Spleen (tissue), 11 donors: ENCODE results near the gene IL12A. TPM values are rescaled to one million over a fixed set of nuclear protein-coding genes. Genes with fewer than 3 reads are reported as not detected.

Experiments
- DNase-seq: peaks from one replicate; pipeline ENCODE4 v3.0.0-alpha.2; 2020
- H3K27ac ChIP-seq, 8 donors: fragments of 200-600 bp; sonication (generic) in 7 of 8; 1 replicate in 4 of 8; 2 replicates in 4 of 8; pipeline versions ENCODE4 v1.5.0 to v1.8.0; 2016 to 2021; ENCODE audit warnings: inconsistent platforms in 4 of 8, mild to moderate bottlenecking in 4 of 8, moderate library complexity in 1 of 8
- H3K27me3 ChIP-seq, 7 donors: fragments of 200-600 bp; sonication (generic) in 6 of 7; replicated peaks in 1 of 7; 1 replicate in 4 of 7; 2 replicates in 3 of 7; pipeline versions ENCODE4 v1.5.0 to v1.8.0; 2016 to 2021; ENCODE audit warnings: inconsistent platforms in 3 of 7, mild to moderate bottlenecking in 1 of 7
- H3K36me3 ChIP-seq, 6 donors: fragments of 200-600 bp; sonication (generic) in 5 of 6; 1 replicate in 4 of 6; 2 replicates in 2 of 6; pipeline versions ENCODE4 v1.5.0 to v1.8.0; 2016 to 2021; ENCODE audit warnings: inconsistent platforms in 2 of 6
- H3K4me1 ChIP-seq, 6 donors: fragments of 200-600 bp; sonication (generic) in 5 of 6; 1 replicate in 3 of 6; 2 replicates in 3 of 6; pipeline versions ENCODE4 v1.5.0 to v1.8.0; 2016 to 2021; ENCODE audit warnings: inconsistent platforms in 3 of 6
- H3K4me3 ChIP-seq, 8 donors: fragments of 200-600 bp; sonication (generic) in 7 of 8; 1 replicate in 4 of 8; 2 replicates in 4 of 8; pipeline versions ENCODE4 v1.5.0 to v1.8.0; 2016 to 2021; ENCODE audit warnings: inconsistent platforms in 4 of 8, mild to moderate bottlenecking in 4 of 8, moderate library complexity in 2 of 8
- H3K9me3 ChIP-seq, 8 donors: fragments of 200-600 bp; sonication (generic) in 7 of 8; 1 replicate in 4 of 8; 2 replicates in 4 of 8; pipeline versions ENCODE4 v1.5.0 to v1.8.0; 2016 to 2021; ENCODE audit warnings: inconsistent platforms in 4 of 8
- CTCF ChIP-seq, 11 experiments: fragments of 200-600 bp in 7 of 11; fragments of 450-650 bp in 4 of 11; sonication (generic) in 4 of 11; IDR thresholded peaks in 8 of 11; conservative IDR thresholded peaks in 3 of 11; 1 replicate in 7 of 11; 2 replicates in 4 of 11; pipeline versions ENCODE4 v1.4.0 to v1.8.0; 2016 to 2021; ENCODE audit warnings: antibody characterized with exemption in 11 of 11, inconsistent platforms in 4 of 11, mild to moderate bottlenecking in 1 of 11
- POLR2A ChIP-seq, 3 donors: fragments of 450-650 bp; IDR thresholded peaks; one replicate each; pipeline ENCODE4 v1.5.1; 2017; ENCODE audit warnings: antibody characterized with exemption in 3 of 3, mild to moderate bottlenecking in 1 of 3
- POLR2AphosphoS5 ChIP-seq, 3 donors: sonication (generic); formaldehyde crosslinking; IDR thresholded peaks; one replicate each; pipeline ENCODE4 v1.5.1; 2017; ENCODE audit warnings: antibody characterized with exemption in 3 of 3
- WGBS, 5 donors: extraction: QIAGEN DNeasy Blood & Tissue Kit in 3 of 5; methylation state at CpG; one replicate each; pipeline versions ENCODE4 v1.1.5 to v1.1.7; 2013 to 2018; 5-methylcytosine and 5-hydroxymethylcytosine counted together
- intact Hi-C: fragments of 100-400 bp; cut with DNase I; formaldehyde crosslinking; loops from one replicate; pipeline ENCODE4 v1.15.0; 2023; ENCODE audit warnings: low total_unique reads
- polyA plus RNA-seq, 3 donors: library from polyadenylated mRNA; stranded (reverse); fragments of 200-250 nt; gene quantifications; one replicate each; pipeline ENCODE4 v1.2.1, GENCODE V29; 2013
- total RNA-seq, 7 donors: library from RNA; depleted of rRNA in 3 of 7; stranded (reverse); fragments of >200 nt in 3 of 7; fragmentation: NEBNext Ultra II Directional in 4 of 7; extraction: Animal tissue kit (Norgen Biotek cat#: 25700) in 4 of 7; gene quantifications; one replicate each; pipeline versions ENCODE4 v1.1.0 to v1.2.1, GENCODE V29; 2016 to 2021
- donor health status: healthy with polysubstance abuse.
- donor health status: DM: no; HTN: no; CAD: no; lungs with moderate emphysema.
- donor health status: DM: no; HTN: no; CAD: no.
- donor health status: Bipolar disorder and iron deficiency.
- donor health status: healthy.
- donor health status: DM: no; HTN: no; CAD: no.
- donor health status: DM: yes; HTN: yes; CAD: no.

Gene IL12A
- total and polyA plus RNA-seq, 10 donors, result 1.2 to 9.1 (median 2.8) TPM

GRCh38 chr3:159989973-159990846 is 1.6 kb downstream of the IL12A start:
- WGBS, 5 donors, result 78 to 95% (median 79%) methylated on average over 5 of the region's 5 CpGs
- peak overlapping the region in 1 of 8 donors; percentile 73 for H3K4me3 ChIP-seq
- TF ChIP-seq POLR2AphosphoS5 (IDR thresholded peaks at IDR 0.05) (no peak), CTCF (IDR thresholded peaks at IDR 0.05 in 8 of 11, conservative IDR thresholded peaks at IDR 0.05 in 3 of 11) (no peak), POLR2A (IDR thresholded peaks at IDR 0.05) (no peak)
- peaks cover 5 to 33% (median 25%) of the 10 kb centered on the region in 6 donors for H3K4me1 ChIP-seq
- peaks cover 0 to 3% (median 0%) of the 10 kb centered on the region in 8 donors for H3K9me3 ChIP-seq
- DNase-seq, result no peak
- H3K36me3 ChIP-seq, result peaks cover 0 to 17% (median 3%) of the 10 kb centered on the region in 6 donors
- intact Hi-C loops, result no loop called here
- H3K27me3 ChIP-seq, result no peaks in the 10 kb centered on the region
- peak overlapping the region in 1 of 8 donors; percentile 2 for H3K27ac ChIP-seq

- H3K4me1 ChIP-seq, result peaks cover 5 to 33% (median 25%) of the 10 kb centered on the region in 6 donors
- 91 to 100% (median 100%) methylated on average over 1 of the region's 1 CpG for WGBS, 5 donors
- no peak overlapping the region for H3K4me3 ChIP-seq
- intact Hi-C loops, result no loop called here
- TF ChIP-seq POLR2A (IDR thresholded peaks at IDR 0.05), result no peak
- TF ChIP-seq POLR2AphosphoS5 (IDR thresholded peaks at IDR 0.05), result no peak
- TF ChIP-seq CTCF (IDR thresholded peaks at IDR 0.05 in 8 of 11, conservative IDR thresholded peaks at IDR 0.05 in 3 of 11), result no peak
- H3K27me3 ChIP-seq, result no peaks in the 10 kb centered on the region
- no peak for DNase-seq
- peaks cover 0 to 29% (median 3%) of the 10 kb centered on the region in 6 donors for H3K36me3 ChIP-seq
- peak overlapping the region in 1 of 8 donors; percentile 0 for H3K27ac ChIP-seq
- H3K9me3 ChIP-seq, result peaks cover 0 to 3% (median 0%) of the 10 kb centered on the region in 8 donors
These were observed 3.0 kb downstream of the IL12A start for GRCh38 chr3:159991591-159991990.

GRCh38 chr3:159992589-159992988 is 4.0 kb downstream of the IL12A start:
- Histone ChIP-seq H3K4me1 (peaks cover 5 to 28% (median 25%) of the 10 kb centered on the region in 6 donors), H3K36me3 (peaks cover 0 to 32% (median 3%) of the 10 kb centered on the region in 6 donors), H3K27ac (no peak overlapping the region), H3K27me3 (no peaks in the 10 kb centered on the region), H3K9me3 (peaks cover 0 to 3% (median 0%) of the 10 kb centered on the region in 8 donors), H3K4me3 (no peak overlapping the region)
- TF ChIP-seq CTCF (IDR thresholded peaks at IDR 0.05 in 8 of 11, conservative IDR thresholded peaks at IDR 0.05 in 3 of 11), result no peak
- intact Hi-C loops, result no loop called here
- 57 to 79% (median 67%) methylated on average over 1 of the region's 1 CpG for WGBS, 5 donors
- DNase-seq, result no peak

- intact Hi-C loops, result no loop called here
- Histone ChIP-seq H3K4me3 (no peak overlapping the region), H3K36me3 (peaks cover 0 to 32% (median 3%) of the 10 kb centered on the region in 6 donors), H3K9me3 (peaks cover 0 to 3% (median 0%) of the 10 kb centered on the region in 8 donors), H3K27me3 (no peaks in the 10 kb centered on the region), H3K4me1 (peaks cover 0 to 16% (median 12%) of the 10 kb centered on the region in 6 donors), H3K27ac (no peak overlapping the region)
- 85 to 91% (median 87%) methylated on average over 4 of the region's 4 CpGs for WGBS, 5 donors
- no peak for TF ChIP-seq POLR2A (IDR thresholded peaks at IDR 0.05)
- no peak for TF ChIP-seq CTCF (IDR thresholded peaks at IDR 0.05 in 8 of 11, conservative IDR thresholded peaks at IDR 0.05 in 3 of 11)
- no peak for TF ChIP-seq POLR2AphosphoS5 (IDR thresholded peaks at IDR 0.05)
- DNase-seq, result no peak
These were observed 5.5 kb downstream of the IL12A start for GRCh38 chr3:159994182-159994581.
